HepG2 (cell line): ENCODE data around the gene CD68. TPM values are rescaled to one million over a fixed set of nuclear protein-coding genes. Genes with fewer than 3 reads are reported as not detected.

Experiments used
- ISL2 ChIP-seq: sonication (generic); formaldehyde crosslinking; IDR thresholded peaks from 2 replicates; pipeline ENCODE4 v1.5.0; 2020; ENCODE audit warnings: missing genetic modification reagents
- KMT2A ChIP-seq: sonication (generic); formaldehyde crosslinking; IDR thresholded peaks from 2 replicates; pipeline ENCODE4 v1.4.0; 2020; ENCODE audit warnings: missing genetic modification reagents
- MAFG ChIP-seq: sonication (generic); formaldehyde crosslinking; IDR thresholded peaks from 2 replicates; pipeline ENCODE4 v1.5.1; 2020; ENCODE audit warnings: mild to moderate bottlenecking, missing genetic modification reagents
- MAFK ChIP-seq, 2 experiments: IDR thresholded peaks in 1 of 2; conservative IDR thresholded peaks in 1 of 2; 2 replicates each; pipeline ENCODE4 v1.6.1; 2011; ENCODE audit warnings: improper control_type of control experiment in 2 of 2, low read length in 2 of 2
- NKX3-1 ChIP-seq: sonication (generic); formaldehyde crosslinking; IDR thresholded peaks from 2 replicates; pipeline ENCODE4 v1.5.0; 2020; ENCODE audit warnings: missing genetic modification reagents
- PHF8 ChIP-seq: sonication (generic); formaldehyde crosslinking; IDR thresholded peaks from 2 replicates; pipeline ENCODE4 v1.5.0; 2020; ENCODE audit warnings: missing genetic modification reagents
- RFX5 ChIP-seq: IDR thresholded peaks from 2 replicates; pipeline ENCODE4 v1.6.1; 2011; ENCODE audit warnings: low read depth, low read length, improper control_type of control experiment
- TP53 ChIP-seq: sonication (generic); formaldehyde crosslinking; conservative IDR thresholded peaks from 2 replicates; pipeline ENCODE4 v1.4.0; 2020; ENCODE audit warnings: missing genetic modification reagents
- XRCC5 ChIP-seq: fragments of 200-400 bp; formaldehyde crosslinking; optimal IDR thresholded peaks from 2 replicates; pipeline ENCODE3; 2017; ENCODE audit warnings: mild to moderate bottlenecking, low read length
- ZMYM3 ChIP-seq: sonication (generic); formaldehyde crosslinking; IDR thresholded peaks from 2 replicates; pipeline ENCODE4 v1.5.1; 2020; ENCODE audit warnings: mild to moderate bottlenecking, missing genetic modification reagents
- ZNF34 ChIP-seq: sonication (generic); formaldehyde crosslinking; IDR thresholded peaks from 2 replicates; pipeline ENCODE4 v1.4.0; 2020; ENCODE audit warnings: mild to moderate bottlenecking, missing genetic modification reagents, borderline replicate concordance
- ZNF713 ChIP-seq: sonication (generic); formaldehyde crosslinking; IDR thresholded peaks from 2 replicates; pipeline ENCODE4 v1.4.0; 2020; ENCODE audit warnings: mild to moderate bottlenecking, missing genetic modification reagents
- ZNF790 ChIP-seq: sonication (generic); formaldehyde crosslinking; IDR thresholded peaks from 2 replicates; pipeline ENCODE4 v1.8.0; 2022; ENCODE audit warnings: missing genetic modification reagents, mild to moderate bottlenecking, borderline replicate concordance
- polyA plus RNA-seq, 8 experiments: library from polyadenylated mRNA; depleted of rRNA in 3 of 8; stranded (reverse) in 7 of 8; unstranded in 1 of 8; fragments of >200 nt; fragmentation: Illumina TruSeq in 4 of 8; extraction: Trizol in 4 of 8; gene quantifications; 2 replicates each; pipeline versions ENCODE4 v1.2.1 to v1.2.3, GENCODE V29; 2011 to 2016; ENCODE audit warnings: low read depth in 4 of 8, missing spikeins in 1 of 8, mixed read lengths in 1 of 8; ENCODE audit not compliant: insufficient read depth in 1 of 8
- total RNA-seq, 5 experiments: library from RNA; depleted of rRNA; stranded (reverse); fragments of >200 nt; fragmentation: Illumina TruSeq; extraction: Trizol; gene quantifications; 2 replicates each; pipeline ENCODE4 v1.2.3, GENCODE V29; 2016; ENCODE audit warnings: low read depth in 1 of 5
- TF ChIP-seq, protein P1 (sequence below): sonication (generic); formaldehyde crosslinking; IDR thresholded peaks from 2 replicates; pipeline ENCODE4 v1.4.0; 2020; ENCODE audit warnings: missing genetic modification reagents
- TF ChIP-seq, protein P2 (sequence below): sonication (generic); formaldehyde crosslinking; IDR thresholded peaks from 2 replicates; pipeline ENCODE4 v1.5.0; 2020; ENCODE audit warnings: mild to moderate bottlenecking, missing genetic modification reagents
- TF ChIP-seq, protein P3 (sequence below): IDR thresholded peaks from 2 replicates; pipeline ENCODE4 v1.6.1; 2016; ENCODE audit warnings: missing compliant biosample characterization, missing genetic modification reagents, borderline replicate concordance
- TF ChIP-seq, protein P4 (sequence below): sonication (generic); formaldehyde crosslinking; IDR thresholded peaks from 2 replicates; pipeline ENCODE4 v1.5.0; 2020; ENCODE audit warnings: missing genetic modification reagents
- TF ChIP-seq, protein P5 (sequence below): sonication (generic); formaldehyde crosslinking; IDR thresholded peaks from 2 replicates; pipeline ENCODE4 v1.4.0; 2020; ENCODE audit warnings: missing genetic modification reagents, borderline replicate concordance

Gene CD68
- total and polyA plus RNA-seq, 2 of the 13 experiments (the other 11 are each of a cell fraction or from before 2014, with no cell fraction given): 10.3 to 104 TPM

DNA sequence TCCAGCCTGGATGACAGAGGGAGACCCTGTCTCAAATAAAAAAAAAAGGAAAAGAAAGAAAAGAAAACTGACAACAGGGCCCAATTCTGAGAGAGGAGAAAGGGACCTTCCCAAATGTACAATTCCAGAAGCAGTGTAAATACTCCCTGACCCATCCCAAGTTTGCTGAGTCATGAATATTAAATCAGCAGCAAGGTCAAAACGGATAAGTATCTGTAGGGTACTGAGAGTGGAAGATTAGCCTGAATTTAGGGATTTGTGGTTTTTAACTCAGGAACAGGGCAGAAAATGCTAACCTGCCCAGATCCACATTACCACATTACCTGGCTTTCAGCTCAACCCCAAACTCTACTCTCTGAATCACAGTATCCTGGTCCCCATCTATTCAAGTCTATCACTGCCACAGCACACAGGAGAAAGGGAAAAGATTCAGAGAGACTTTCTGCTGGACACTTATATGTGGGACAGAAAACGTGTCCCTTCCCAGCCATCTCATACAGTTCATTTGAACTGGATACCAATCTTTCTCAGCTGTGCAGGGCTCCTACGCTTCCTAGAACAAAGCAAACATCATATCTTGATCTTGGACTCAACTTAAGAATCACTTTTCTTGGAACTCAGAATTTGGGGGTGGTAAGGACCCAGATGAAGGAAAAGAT, 32.3 kb downstream of the CD68 start (continued):
- TF ChIP-seq, protein P1, sequence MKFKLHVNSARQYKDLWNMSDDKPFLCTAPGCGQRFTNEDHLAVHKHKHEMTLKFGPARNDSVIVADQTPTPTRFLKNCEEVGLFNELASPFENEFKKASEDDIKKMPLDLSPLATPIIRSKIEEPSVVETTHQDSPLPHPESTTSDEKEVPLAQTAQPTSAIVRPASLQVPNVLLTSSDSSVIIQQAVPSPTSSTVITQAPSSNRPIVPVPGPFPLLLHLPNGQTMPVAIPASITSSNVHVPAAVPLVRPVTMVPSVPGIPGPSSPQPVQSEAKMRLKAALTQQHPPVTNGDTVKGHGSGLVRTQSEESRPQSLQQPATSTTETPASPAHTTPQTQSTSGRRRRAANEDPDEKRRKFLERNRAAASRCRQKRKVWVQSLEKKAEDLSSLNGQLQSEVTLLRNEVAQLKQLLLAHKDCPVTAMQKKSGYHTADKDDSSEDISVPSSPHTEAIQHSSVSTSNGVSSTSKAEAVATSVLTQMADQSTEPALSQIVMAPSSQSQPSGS (CRISPR knock-in tag): no peak
- no peak for TF ChIP-seq TP53 (CRISPR knock-in tag)
- TF ChIP-seq KMT2A (CRISPR knock-in tag): no peak
- TF ChIP-seq XRCC5: no peak
- TF ChIP-seq ZNF713 (CRISPR knock-in tag): no peak
- TF ChIP-seq MAFG: 0 out of 2 replicates have a peak, but pooled peaks have one; percentile 57
- TF ChIP-seq ISL2 (CRISPR knock-in tag): no peak
- TF ChIP-seq, protein P2, sequence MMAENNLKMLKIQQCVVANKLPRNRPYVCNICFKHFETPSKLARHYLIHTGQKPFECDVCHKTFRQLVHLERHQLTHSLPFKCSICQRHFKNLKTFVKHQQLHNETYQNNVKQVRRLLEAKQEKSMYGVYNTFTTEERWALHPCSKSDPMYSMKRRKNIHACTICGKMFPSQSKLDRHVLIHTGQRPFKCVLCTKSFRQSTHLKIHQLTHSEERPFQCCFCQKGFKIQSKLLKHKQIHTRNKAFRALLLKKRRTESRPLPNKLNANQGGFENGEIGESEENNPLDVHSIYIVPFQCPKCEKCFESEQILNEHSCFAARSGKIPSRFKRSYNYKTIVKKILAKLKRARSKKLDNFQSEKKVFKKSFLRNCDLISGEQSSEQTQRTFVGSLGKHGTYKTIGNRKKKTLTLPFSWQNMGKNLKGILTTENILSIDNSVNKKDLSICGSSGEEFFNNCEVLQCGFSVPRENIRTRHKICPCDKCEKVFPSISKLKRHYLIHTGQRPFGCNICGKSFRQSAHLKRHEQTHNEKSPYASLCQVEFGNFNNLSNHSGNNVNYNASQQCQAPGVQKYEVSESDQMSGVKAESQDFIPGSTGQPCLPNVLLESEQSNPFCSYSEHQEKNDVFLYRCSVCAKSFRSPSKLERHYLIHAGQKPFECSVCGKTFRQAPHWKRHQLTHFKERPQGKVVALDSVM: no peak
- TF ChIP-seq ZNF790 (CRISPR knock-in tag): no peak
- no peak for TF ChIP-seq ZMYM3 (CRISPR knock-in tag)
- TF ChIP-seq PHF8: no peak
- TF ChIP-seq ZNF34: no peak
- TF ChIP-seq MAFK (conservative IDR thresholded peaks at IDR 0.05 in 1 of 2, IDR thresholded peaks at IDR 0.05 in 1 of 2; ENCODE audit: low read length in 2 of 2): peak; percentile 98 to 99
- TF ChIP-seq, protein P3, sequence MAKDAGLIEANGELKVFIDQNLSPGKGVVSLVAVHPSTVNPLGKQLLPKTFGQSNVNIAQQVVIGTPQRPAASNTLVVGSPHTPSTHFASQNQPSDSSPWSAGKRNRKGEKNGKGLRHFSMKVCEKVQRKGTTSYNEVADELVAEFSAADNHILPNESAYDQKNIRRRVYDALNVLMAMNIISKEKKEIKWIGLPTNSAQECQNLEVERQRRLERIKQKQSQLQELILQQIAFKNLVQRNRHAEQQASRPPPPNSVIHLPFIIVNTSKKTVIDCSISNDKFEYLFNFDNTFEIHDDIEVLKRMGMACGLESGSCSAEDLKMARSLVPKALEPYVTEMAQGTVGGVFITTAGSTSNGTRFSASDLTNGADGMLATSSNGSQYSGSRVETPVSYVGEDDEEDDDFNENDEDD (CRISPR knock-in tag): no peak
- TF ChIP-seq RFX5: no peak
- TF ChIP-seq NKX3-1 (CRISPR knock-in tag): no peak
- TF ChIP-seq, protein P4, sequence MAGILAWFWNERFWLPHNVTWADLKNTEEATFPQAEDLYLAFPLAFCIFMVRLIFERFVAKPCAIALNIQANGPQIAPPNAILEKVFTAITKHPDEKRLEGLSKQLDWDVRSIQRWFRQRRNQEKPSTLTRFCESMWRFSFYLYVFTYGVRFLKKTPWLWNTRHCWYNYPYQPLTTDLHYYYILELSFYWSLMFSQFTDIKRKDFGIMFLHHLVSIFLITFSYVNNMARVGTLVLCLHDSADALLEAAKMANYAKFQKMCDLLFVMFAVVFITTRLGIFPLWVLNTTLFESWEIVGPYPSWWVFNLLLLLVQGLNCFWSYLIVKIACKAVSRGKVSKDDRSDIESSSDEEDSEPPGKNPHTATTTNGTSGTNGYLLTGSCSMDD (CRISPR knock-in tag): no peak
- TF ChIP-seq, protein P5, sequence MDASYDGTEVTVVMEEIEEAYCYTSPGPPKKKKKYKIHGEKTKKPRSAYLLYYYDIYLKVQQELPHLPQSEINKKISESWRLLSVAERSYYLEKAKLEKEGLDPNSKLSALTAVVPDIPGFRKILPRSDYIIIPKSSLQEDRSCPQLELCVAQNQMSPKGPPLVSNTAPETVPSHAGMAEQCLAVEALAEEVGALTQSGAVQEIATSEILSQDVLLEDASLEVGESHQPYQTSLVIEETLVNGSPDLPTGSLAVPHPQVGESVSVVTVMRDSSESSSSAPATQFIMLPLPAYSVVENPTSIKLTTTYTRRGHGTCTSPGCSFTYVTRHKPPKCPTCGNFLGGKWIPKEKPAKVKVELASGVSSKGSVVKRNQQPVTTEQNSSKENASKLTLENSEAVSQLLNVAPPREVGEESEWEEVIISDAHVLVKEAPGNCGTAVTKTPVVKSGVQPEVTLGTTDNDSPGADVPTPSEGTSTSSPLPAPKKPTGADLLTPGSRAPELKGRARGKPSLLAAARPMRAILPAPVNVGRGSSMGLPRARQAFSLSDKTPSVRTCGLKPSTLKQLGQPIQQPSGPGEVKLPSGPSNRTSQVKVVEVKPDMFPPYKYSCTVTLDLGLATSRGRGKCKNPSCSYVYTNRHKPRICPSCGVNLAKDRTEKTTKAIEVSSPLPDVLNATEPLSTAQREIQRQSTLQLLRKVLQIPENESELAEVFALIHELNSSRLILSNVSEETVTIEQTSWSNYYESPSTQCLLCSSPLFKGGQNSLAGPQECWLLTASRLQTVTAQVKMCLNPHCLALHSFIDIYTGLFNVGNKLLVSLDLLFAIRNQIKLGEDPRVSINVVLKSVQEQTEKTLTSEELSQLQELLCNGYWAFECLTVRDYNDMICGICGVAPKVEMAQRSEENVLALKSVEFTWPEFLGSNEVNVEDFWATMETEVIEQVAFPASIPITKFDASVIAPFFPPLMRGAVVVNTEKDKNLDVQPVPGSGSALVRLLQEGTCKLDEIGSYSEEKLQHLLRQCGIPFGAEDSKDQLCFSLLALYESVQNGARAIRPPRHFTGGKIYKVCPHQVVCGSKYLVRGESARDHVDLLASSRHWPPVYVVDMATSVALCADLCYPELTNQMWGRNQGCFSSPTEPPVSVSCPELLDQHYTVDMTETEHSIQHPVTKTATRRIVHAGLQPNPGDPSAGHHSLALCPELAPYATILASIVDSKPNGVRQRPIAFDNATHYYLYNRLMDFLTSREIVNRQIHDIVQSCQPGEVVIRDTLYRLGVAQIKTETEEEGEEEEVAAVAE: no peak
